Ascending aorta (tissue), 2 donors: ENCODE results near the gene PCDHA10. TPM values are rescaled to one million over a fixed set of nuclear protein-coding genes. Genes with fewer than 3 reads are reported as not detected.
"Not testable (repeated sequence)": the region's sequence is repeated elsewhere in the genome, so short reads cannot be mapped to it uniquely, and the experiment has no call there.

Experiments
- DNase-seq, 2 donors: peaks; one replicate each; pipeline ENCODE4 v3.0.0-alpha.2; 2019; ENCODE audit warnings: low spot score in 2 of 2
- H3K27ac ChIP-seq, 2 donors: fragments of 200-600 bp; sonication (generic); one replicate each; pipeline ENCODE4 v1.5.1; 2016 to 2017; ENCODE audit warnings: mild to moderate bottlenecking in 1 of 2
- H3K27me3 ChIP-seq: fragments of 200-600 bp; sonication (generic); one replicate; pipeline ENCODE4 v1.5.1; 2017
- H3K36me3 ChIP-seq, 2 donors: fragments of 200-600 bp; sonication (generic); one replicate each; pipeline ENCODE4 v1.5.1; 2016
- H3K4me1 ChIP-seq, 2 donors: fragments of 200-600 bp; sonication (generic); one replicate each; pipeline ENCODE4 v1.5.1; 2016 to 2017; ENCODE audit warnings: mild to moderate bottlenecking in 1 of 2
- H3K4me3 ChIP-seq, 2 donors: fragments of 200-600 bp; sonication (generic); one replicate each; pipeline ENCODE4 v1.5.1; 2016 to 2017; ENCODE audit warnings: mild to moderate bottlenecking in 1 of 2
- H3K9me3 ChIP-seq, 2 donors: fragments of 200-600 bp; sonication (generic); one replicate each; pipeline ENCODE4 v1.5.1; 2016
- intact Hi-C: fragments of 100-400 bp; cut with DNase I; formaldehyde crosslinking; loops from one replicate; pipeline ENCODE4 v1.15.1; 2023
- total RNA-seq: library from RNA; depleted of rRNA; stranded (reverse); fragments of >200 nt; gene quantifications from one replicate; pipeline ENCODE4 v1.1.0, GENCODE V29; 2016
- TF ChIP-seq, protein P1 (sequence below), 3 experiments: fragments of 200-600 bp in 2 of 3; fragments of 450-650 bp in 1 of 3; sonication (generic) in 2 of 3; IDR thresholded peaks; one replicate each; pipeline ENCODE4 v1.5.1; 2016 to 2019; ENCODE audit warnings: antibody characterized with exemption in 3 of 3, mild to moderate bottlenecking in 1 of 3, moderate library complexity in 1 of 3

Gene PCDHA10
- total RNA-seq, 1 donor from 2014 or later = 2.0 TPM

DNA sequence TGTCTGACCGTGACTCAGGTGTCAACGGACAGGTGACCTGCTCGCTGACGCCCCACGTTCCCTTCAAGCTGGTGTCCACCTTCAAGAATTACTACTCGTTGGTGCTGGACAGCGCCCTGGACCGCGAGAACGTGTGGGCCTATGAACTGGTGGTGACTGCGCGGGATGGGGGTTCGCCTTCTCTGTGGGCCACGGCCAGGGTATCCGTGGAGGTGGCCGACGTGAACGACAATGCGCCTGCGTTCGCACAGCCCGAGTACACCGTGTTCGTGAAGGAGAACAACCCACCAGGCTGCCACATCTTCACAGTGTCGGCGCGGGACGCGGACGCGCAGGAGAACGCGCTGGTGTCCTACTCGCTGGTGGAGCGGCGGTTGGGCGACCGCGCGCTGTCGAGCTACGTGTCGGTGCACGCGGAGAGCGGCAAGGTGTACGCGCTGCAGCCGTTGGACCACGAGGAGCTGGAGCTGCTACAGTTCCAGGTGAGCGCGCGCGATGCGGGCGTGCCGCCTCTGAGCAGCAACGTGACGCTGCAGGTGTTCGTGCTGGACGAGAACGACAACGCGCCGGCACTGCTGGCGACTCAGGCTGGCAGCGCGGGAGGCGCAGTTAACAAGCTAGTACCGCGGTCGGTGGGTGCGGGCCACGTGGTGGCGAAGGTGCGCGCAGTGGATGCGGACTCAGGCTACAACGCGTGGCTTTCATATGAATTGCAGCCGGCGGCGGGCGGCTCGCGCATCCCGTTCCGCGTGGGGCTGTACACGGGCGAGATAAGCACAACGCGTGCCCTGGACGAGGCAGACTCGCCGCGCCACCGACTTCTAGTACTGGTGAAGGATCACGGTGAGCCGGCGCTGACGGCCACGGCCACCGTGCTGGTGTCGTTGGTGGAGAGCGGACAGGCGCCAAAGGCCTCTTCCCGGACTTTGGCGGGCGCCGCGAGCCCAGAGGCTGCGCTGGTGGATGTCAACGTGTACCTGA is 14.8 kb downstream of the PCDHA10 start:
- H3K27me3 ChIP-seq = no peaks in the 10 kb centered on the region
- intact Hi-C loops = no loop called here
- no peak for DNase-seq
- no peak overlapping the region for H3K4me3 ChIP-seq
- no peak overlapping the region for H3K27ac ChIP-seq
- no peaks in the 10 kb centered on the region for H3K36me3 ChIP-seq
- H3K4me1 ChIP-seq = no peaks in the 10 kb centered on the region
- peaks cover 12 to 48% of the 10 kb centered on the region in 2 donors for H3K9me3 ChIP-seq
- TF ChIP-seq, protein P1, sequence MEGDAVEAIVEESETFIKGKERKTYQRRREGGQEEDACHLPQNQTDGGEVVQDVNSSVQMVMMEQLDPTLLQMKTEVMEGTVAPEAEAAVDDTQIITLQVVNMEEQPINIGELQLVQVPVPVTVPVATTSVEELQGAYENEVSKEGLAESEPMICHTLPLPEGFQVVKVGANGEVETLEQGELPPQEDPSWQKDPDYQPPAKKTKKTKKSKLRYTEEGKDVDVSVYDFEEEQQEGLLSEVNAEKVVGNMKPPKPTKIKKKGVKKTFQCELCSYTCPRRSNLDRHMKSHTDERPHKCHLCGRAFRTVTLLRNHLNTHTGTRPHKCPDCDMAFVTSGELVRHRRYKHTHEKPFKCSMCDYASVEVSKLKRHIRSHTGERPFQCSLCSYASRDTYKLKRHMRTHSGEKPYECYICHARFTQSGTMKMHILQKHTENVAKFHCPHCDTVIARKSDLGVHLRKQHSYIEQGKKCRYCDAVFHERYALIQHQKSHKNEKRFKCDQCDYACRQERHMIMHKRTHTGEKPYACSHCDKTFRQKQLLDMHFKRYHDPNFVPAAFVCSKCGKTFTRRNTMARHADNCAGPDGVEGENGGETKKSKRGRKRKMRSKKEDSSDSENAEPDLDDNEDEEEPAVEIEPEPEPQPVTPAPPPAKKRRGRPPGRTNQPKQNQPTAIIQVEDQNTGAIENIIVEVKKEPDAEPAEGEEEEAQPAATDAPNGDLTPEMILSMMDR (IDR thresholded peaks at IDR 0.05) = no peak

DNA sequence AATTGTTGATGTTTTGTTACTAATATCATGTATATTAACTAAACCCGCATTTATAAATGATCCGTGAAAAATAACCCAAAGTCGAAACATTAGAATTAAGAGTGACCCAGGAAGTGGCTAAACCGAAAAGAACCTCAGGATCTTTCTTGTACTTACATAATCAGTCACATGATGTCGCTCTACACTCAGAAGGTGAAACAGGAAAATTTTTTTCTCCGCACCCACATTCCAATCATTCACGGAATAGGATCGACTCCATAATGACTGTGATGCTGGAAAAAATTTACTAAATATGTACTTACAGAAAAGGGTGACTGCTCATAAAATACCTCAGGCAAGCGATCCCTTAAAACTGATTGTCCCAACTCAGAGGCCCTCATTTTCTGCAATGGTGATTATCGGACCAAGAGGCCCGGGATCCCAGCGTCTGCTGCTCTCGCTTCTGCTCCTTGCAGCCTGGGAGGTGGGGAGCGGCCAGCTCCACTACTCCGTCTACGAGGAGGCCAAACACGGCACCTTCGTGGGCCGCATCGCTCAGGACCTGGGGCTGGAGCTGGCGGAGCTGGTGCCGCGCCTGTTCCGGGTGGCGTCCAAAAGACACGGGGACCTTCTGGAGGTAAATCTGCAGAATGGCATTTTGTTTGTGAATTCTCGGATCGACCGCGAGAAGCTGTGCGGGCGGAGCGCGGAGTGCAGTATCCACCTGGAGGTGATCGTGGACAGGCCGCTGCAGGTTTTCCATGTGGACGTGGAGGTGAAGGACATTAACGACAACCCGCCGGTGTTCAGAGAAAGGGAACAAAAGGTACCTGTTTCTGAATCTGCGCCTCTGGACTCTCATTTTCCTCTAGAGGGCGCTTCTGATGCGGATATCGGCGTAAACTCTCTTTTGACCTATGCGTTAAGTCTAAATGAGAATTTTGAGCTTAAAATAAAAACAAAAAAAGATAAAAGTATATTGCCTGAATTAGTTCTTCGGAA is 19.7 kb downstream of the PCDHA10 start, which contains the start of gene PCDHA12:
PCDHA12 (plus strand) TSS at position 224 of the 981 bp plus-strand sequence; CDS start at position 389, 165 bp downstream.
- TF ChIP-seq, protein P1 (IDR thresholded peaks at IDR 0.05) = no peak
- H3K27ac ChIP-seq = no peak within 1 kb of the TSS
- no peak within 1 kb of the TSS for H3K4me3 ChIP-seq
- DNase-seq = no peak
- no peaks in the 10 kb centered on the region for H3K36me3 ChIP-seq
- intact Hi-C loops = no loop called here
- H3K9me3 ChIP-seq = peaks cover 24 to 60% of the 10 kb centered on the region in 2 donors
- H3K27me3 ChIP-seq = no peaks in the 10 kb centered on the region
- no peaks in the 10 kb centered on the region for H3K4me1 ChIP-seq

DNA sequence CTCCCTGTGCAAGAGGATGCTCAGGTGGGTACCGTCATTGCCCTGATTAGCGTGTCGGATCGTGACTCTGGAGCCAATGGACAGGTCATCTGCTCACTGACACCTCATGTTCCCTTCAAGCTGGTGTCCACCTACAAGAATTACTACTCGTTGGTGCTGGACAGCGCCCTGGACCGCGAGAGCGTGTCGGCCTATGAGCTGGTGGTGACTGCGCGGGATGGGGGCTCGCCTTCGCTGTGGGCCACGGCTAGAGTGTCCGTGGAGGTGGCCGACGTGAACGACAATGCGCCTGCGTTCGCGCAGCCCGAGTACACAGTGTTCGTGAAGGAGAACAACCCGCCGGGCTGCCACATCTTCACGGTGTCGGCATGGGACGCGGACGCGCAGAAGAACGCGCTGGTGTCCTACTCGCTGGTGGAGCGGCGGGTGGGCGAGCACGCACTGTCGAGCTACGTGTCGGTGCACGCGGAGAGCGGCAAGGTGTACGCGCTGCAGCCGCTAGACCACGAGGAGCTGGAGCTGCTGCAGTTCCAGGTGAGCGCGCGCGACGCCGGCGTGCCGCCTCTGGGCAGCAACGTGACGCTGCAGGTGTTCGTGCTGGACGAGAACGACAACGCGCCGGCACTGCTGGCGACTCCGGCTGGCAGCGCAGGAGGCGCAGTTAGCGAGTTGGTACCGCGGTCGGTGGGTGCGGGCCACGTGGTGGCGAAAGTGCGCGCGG is 21.0 kb downstream of the PCDHA10 start:
- DNase-seq, H3K27ac ChIP-seq, intact Hi-C loops, H3K27me3 ChIP-seq, H3K36me3 ChIP-seq, H3K4me1 ChIP-seq, H3K4me3 ChIP-seq: not testable (repeated sequence)
- H3K9me3 ChIP-seq = peaks cover 17 to 61% of the 10 kb centered on the region in 2 donors

DNA sequence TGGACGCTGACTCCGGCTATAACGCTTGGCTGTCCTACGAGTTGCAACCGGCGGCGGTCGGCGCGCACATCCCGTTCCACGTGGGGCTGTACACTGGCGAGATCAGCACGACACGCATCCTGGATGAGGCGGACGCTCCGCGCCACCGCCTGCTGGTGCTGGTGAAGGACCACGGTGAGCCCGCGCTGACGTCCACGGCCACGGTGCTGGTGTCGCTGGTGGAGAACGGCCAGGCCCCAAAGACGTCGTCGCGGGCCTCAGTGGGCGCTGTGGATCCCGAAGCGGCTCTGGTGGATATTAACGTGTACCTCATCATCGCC is 21.5 kb downstream of the PCDHA10 start:
- peaks cover 17 to 66% of the 10 kb centered on the region in 2 donors for H3K9me3 ChIP-seq
- DNase-seq = no peak
- H3K4me1 ChIP-seq = no peaks in the 10 kb centered on the region
- TF ChIP-seq, protein P1 (IDR thresholded peaks at IDR 0.05) = no peak
- intact Hi-C loops = no loop called here
- H3K4me3 ChIP-seq = no peak overlapping the region
- H3K27ac ChIP-seq = no peak overlapping the region
- H3K36me3 ChIP-seq = no peaks in the 10 kb centered on the region
- no peaks in the 10 kb centered on the region for H3K27me3 ChIP-seq

DNA sequence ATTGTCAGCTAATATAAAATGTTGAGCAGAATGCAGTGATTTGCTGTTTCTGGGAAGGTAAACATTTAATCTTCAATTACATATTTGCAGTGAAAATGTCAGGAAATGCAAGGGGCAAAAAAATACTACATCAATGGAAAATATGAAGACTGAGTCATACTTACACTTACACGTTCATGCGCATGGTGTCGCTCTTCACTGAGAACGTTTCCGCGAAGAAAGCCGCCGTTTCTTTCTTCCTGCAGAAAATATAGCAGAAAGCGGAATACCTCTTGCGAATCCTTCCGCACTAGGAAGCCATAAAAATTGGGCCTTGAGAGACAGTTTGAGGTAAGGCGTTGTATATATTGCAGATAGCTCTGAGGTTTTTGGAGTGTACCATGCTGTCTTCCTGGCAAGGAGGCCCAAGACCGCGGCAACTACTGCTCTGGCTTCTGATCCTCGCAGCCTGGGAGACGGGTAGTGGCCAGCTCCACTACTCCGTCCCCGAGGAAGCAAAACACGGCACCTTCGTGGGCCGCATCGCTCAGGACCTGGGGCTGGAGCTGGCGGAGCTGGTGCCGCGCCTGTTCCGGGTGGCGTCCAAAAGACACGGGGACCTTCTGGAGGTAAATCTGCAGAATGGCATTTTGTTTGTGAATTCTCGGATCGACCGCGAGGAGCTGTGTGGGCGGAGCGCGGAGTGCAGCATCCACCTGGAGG is 26.3 kb downstream of the PCDHA10 start, which contains the start of gene PCDHA13:
PCDHA13 (plus strand) TSS at position 236 of the 702 bp plus-strand sequence; CDS start at position 381, 145 bp downstream.
- H3K27ac ChIP-seq = no peak within 1 kb of the TSS
- peaks cover 24 to 66% of the 10 kb centered on the region in 2 donors for H3K9me3 ChIP-seq
- no peak for DNase-seq
- no peak within 1 kb of the TSS for H3K4me3 ChIP-seq
- no peaks in the 10 kb centered on the region for H3K4me1 ChIP-seq
- no peaks in the 10 kb centered on the region for H3K36me3 ChIP-seq
- intact Hi-C loops = no loop called here
- TF ChIP-seq, protein P1 (IDR thresholded peaks at IDR 0.05) = no peak
- no peaks in the 10 kb centered on the region for H3K27me3 ChIP-seq
